SJCRH30 (cell line): ENCODE results near the gene CEP295NL. TPM values are rescaled to one million over a fixed set of nuclear protein-coding genes. Genes with fewer than 3 reads are reported as not detected.
A peak's percentile ranks its signal among the peaks of the same experiment; 100 is the strongest.

Source experiments
- DNase-seq, 2 experiments: peaks; one replicate each; pipeline ENCODE4 v3.0.0-alpha.2; 2015 to 2020
- H3K27ac ChIP-seq: fragments of 250-450 bp; sonication (Bioruptor Pico); 2 replicates; pipeline ENCODE4 v1.5.1; 2020; ENCODE audit warnings: mild to moderate bottlenecking, moderate library complexity
- H3K27me3 ChIP-seq: fragments of 250-450 bp; sonication (Bioruptor Pico); 2 replicates; pipeline ENCODE4 v1.5.1; 2020; ENCODE audit warnings: mild to moderate bottlenecking, moderate library complexity
- H3K36me3 ChIP-seq: fragments of 250-450 bp; sonication (Bioruptor Pico); 2 replicates; pipeline ENCODE4 v1.5.1; 2020; ENCODE audit warnings: mild to moderate bottlenecking, moderate library complexity
- H3K4me1 ChIP-seq: fragments of 250-450 bp; sonication (Bioruptor Pico); 2 replicates; pipeline ENCODE4 v1.5.1; 2020; ENCODE audit warnings: mild to moderate bottlenecking, moderate library complexity
- H3K4me3 ChIP-seq: fragments of 250-450 bp; sonication (Bioruptor Pico); 2 replicates; pipeline ENCODE4 v1.5.1; 2020; ENCODE audit warnings: mild to moderate bottlenecking, moderate library complexity
- H3K9me3 ChIP-seq: fragments of 250-450 bp; sonication (Bioruptor Pico); replicated peaks from 2 replicates; pipeline ENCODE4 v1.5.1; 2020; ENCODE audit warnings: mild to moderate bottlenecking, moderate library complexity
- total RNA-seq: library from RNA; depleted of rRNA; stranded (reverse); fragments of >200 nt; shearing (Covaris generic); gene quantifications from 2 replicates; pipeline ENCODE4 v1.2.3, GENCODE V29; 2014

The CEP295NL gene
- total RNA-seq, 1 experiment from 2014 or later = 1.3 TPM

- Histone ChIP-seq H3K27ac (peak overlapping the region; percentile 78), H3K27me3 (no peaks in the 10 kb centered on the region), H3K36me3 (no peaks in the 10 kb centered on the region), H3K4me3 (peak overlapping the region; percentile 39), H3K9me3 (no peaks in the 10 kb centered on the region), H3K4me1 (peaks cover 57% of the 10 kb centered on the region)
- DNase-seq = peak; percentile 98 to 99
Observed at GRCh38 chr17:78935419-78936323, 32.7 kb upstream of the CEP295NL start.

GRCh38 chr17:78934681-78935418 is 31.8 kb upstream of the CEP295NL start:
- no peaks in the 10 kb centered on the region for H3K36me3 ChIP-seq
- peak overlapping the region; percentile 78 for H3K27ac ChIP-seq
- H3K4me1 ChIP-seq = peaks cover 48% of the 10 kb centered on the region
- H3K27me3 ChIP-seq = no peaks in the 10 kb centered on the region
- peak; percentile 47 to 66 for DNase-seq
- no peaks in the 10 kb centered on the region for H3K9me3 ChIP-seq
- peak overlapping the region; percentile 39 for H3K4me3 ChIP-seq

DNA sequence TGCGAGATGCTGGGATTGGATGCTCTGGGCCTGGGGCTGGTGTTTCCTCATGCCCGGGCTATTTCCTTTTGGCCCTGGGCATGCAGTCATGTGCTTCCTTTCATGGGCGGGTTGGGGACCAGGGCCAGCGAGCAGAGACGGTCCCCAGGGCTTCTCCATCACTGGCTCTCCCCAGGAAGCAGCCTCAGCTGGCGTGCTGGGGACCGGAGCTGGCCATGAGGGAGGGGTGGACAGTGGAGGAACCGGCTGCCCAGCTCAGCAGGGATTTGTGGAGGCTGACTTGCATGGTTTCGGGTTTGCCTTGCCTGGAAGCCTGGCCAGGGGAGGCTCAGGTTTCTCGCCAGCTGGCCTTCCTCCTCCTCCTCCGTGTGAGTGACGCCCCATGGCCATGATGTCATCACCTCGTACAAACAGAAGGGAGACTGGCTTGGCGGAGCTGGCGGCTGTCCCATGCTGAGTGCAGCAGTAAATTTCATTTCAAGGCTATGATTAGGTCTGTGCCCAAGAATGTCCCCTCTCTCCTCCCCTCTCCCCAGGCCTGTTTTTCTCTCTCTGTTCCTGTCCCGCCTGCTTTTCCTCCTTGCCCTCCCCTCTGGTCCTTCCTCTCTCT is 31.1 kb upstream of the CEP295NL start:
- DNase-seq = peak; percentile 100
- Histone ChIP-seq H3K36me3 (no peaks in the 10 kb centered on the region), H3K27me3 (no peaks in the 10 kb centered on the region), H3K27ac (peak overlapping the region; percentile 78), H3K9me3 (no peaks in the 10 kb centered on the region), H3K4me1 (peaks cover 41% of the 10 kb centered on the region), H3K4me3 (peak overlapping the region; percentile 39)

GRCh38 chr17:78933025-78933958 is 30.3 kb upstream of the CEP295NL start:
- Histone ChIP-seq H3K27ac (peak overlapping the region; percentile 78), H3K36me3 (no peaks in the 10 kb centered on the region), H3K27me3 (no peaks in the 10 kb centered on the region), H3K4me3 (peak overlapping the region; percentile 39), H3K4me1 (peaks cover 42% of the 10 kb centered on the region), H3K9me3 (no peaks in the 10 kb centered on the region)
- DNase-seq = peak; percentile 91

GRCh38 chr17:78929908-78930775 is 27.1 kb upstream of the CEP295NL start:
- H3K36me3 ChIP-seq = no peaks in the 10 kb centered on the region
- H3K4me3 ChIP-seq = no peak overlapping the region
- no peak for DNase-seq
- H3K27ac ChIP-seq = no peak overlapping the region
- no peaks in the 10 kb centered on the region; the same call in 1 of the 2 replicates for H3K27me3 ChIP-seq
- H3K4me1 ChIP-seq = peaks cover 27% of the 10 kb centered on the region
- no peaks in the 10 kb centered on the region for H3K9me3 ChIP-seq

- peak overlapping the region; percentile 69 for H3K4me3 ChIP-seq
Observed at GRCh38 chr17:78925662-78926555, 22.9 kb upstream of the CEP295NL start.

GRCh38 chr17:78925234-78925633 is 22.2 kb upstream of the CEP295NL start, which contains the start of gene TIMP2:
Gene TIMP2, minus strand, starts transcription at chr17:78925387. Its CDS starts 299 bp downstream, at chr17:78925088.
- Histone ChIP-seq H3K27ac (peak within 1 kb of the TSS; percentile 82), H3K4me1 (peaks cover 13% of the 10 kb centered on the region; the same call in 1 of the 2 replicates), H3K36me3 (peaks cover 3% of the 10 kb centered on the region; the same call in 1 of the 2 replicates), H3K27me3 (no peaks in the 10 kb centered on the region; the same call in 1 of the 2 replicates), H3K9me3 (no peaks in the 10 kb centered on the region), H3K4me3 (peak within 1 kb of the TSS; percentile 69)
- DNase-seq = peak; percentile 95 to 96

More at GRCh38 chr17:78925662-78926555, 22.9 kb upstream of the CEP295NL start:
- no peaks in the 10 kb centered on the region; the same call in 1 of the 2 replicates for H3K27me3 ChIP-seq
- DNase-seq = peak; percentile 83 to 87
- H3K9me3 ChIP-seq = no peaks in the 10 kb centered on the region
- peaks cover 3% of the 10 kb centered on the region; the same call in 1 of the 2 replicates for H3K36me3 ChIP-seq
- H3K4me1 ChIP-seq = peaks cover 13% of the 10 kb centered on the region; the same call in 1 of the 2 replicates
- peak overlapping the region; percentile 82 for H3K27ac ChIP-seq

- no peak overlapping the region; the same call in 1 of the 2 replicates for H3K27ac ChIP-seq
- no peaks in the 10 kb centered on the region; the same call in 1 of the 2 replicates for H3K27me3 ChIP-seq
- H3K36me3 ChIP-seq = peaks cover 3% of the 10 kb centered on the region; the same call in 1 of the 2 replicates
- no peaks in the 10 kb centered on the region for H3K9me3 ChIP-seq
- peak overlapping the region; percentile 69 for H3K4me3 ChIP-seq
- peak; percentile 68 for DNase-seq
- H3K4me1 ChIP-seq = peaks cover 13% of the 10 kb centered on the region; the same call in 1 of the 2 replicates
Observed at GRCh38 chr17:78924481-78925151, 21.6 kb upstream of the CEP295NL start.

DNA sequence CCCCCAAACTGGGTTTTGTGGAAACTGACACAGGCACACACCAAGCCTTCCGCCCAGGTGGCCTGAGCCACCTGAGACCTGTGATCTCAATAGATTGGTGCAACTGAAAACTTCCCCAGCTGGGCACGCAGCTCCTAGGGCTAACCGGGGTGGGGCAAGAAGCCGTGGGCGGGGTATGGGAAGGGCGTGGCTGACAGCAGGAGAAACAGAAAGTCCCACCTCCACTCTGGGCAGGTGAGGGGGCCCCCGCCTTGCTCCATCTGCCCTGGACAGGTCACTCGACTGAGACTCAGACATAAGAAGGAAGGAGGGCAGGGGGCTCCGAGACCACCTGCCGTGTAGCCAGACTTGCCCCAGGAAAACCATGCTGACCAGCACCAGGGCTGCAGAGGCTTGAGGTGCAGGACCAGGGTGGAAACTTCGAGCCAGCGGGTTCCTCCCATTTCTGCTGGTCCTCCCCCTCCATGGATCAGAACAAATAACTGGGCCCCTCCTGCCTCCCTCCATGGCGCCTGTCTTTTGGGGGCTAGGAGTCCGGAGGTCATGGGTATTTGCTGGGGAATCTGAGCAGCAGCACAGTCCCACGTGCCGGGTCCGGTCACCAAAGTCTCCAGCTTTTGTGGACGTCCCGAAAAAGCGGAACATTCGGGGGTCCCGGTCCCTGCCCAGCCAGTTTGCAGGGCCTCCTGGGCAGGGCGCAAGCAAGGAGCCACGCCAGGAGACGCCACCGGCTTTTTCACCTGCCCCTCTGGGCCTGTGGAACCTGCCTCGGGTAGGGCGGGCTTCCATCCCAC is 20.9 kb upstream of the CEP295NL start:
- H3K4me1 ChIP-seq = peaks cover 13% of the 10 kb centered on the region; the same call in 1 of the 2 replicates
- peak in 1 of 2 experiments; percentile 30 for DNase-seq

GRCh38 chr17:78922816-78923498 is 20.0 kb upstream of the CEP295NL start:
- Histone ChIP-seq H3K27me3 (no peaks in the 10 kb centered on the region; the same call in 1 of the 2 replicates), H3K9me3 (no peaks in the 10 kb centered on the region), H3K27ac (no peak overlapping the region), H3K4me1 (peaks cover 11% of the 10 kb centered on the region; the same call in 1 of the 2 replicates), H3K4me3 (no peak overlapping the region), H3K36me3 (peaks cover 3% of the 10 kb centered on the region; the same call in 1 of the 2 replicates)
- no peak for DNase-seq

More for the DNA sequence above, 20.9 kb upstream of the CEP295NL start:
- H3K27ac ChIP-seq = no peak overlapping the region; the same call in 1 of the 2 replicates
- H3K36me3 ChIP-seq = peaks cover 3% of the 10 kb centered on the region; the same call in 1 of the 2 replicates
- H3K9me3 ChIP-seq = no peaks in the 10 kb centered on the region
- H3K4me3 ChIP-seq = peak overlapping the region; percentile 69
- H3K27me3 ChIP-seq = no peaks in the 10 kb centered on the region; the same call in 1 of the 2 replicates
